ENCODE data around the gene FUT1.

GRCh38 chr19:48708471-48708870, 44.0 kb downstream of the FUT1 start:
- TF ChIP-seq CTCF (IDR thresholded peaks at IDR 0.05; ENCODE audit: low read depth, low read length) (no peak), EZH2phosphoT487 (IDR thresholded peaks at IDR 0.05; ENCODE audit: low read depth) (no peak)

Measured in OCI-LY3 (cell line).